Fibroblast of peridontal ligament (primary cell): ENCODE data around the gene SLC13A3.

Experiments
- DNase-seq: peaks from one replicate; pipeline ENCODE4 v3.0.0-alpha.2; 2010; ENCODE audit errors: extremely low read depth

SLC13A3 gene

DNA sequence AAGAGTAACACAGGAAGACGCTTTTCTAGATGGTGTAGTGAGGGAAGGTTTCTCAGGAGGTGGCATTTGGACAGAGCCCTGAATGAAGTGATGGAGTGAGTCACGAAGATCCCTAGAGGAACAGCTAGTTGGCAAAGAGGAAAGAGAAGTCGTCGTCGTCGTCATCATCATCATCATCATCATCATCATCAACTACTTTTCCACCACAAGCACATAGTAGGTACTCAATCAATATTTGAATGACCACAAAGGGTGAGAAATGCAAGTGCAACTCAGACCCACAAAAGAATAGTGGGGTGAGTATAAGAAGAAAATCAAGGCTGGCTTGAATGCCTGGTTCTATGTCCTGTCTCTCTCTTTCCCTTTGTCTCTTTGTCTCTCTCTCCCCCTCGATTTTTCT is 72.5 kb downstream of the SLC13A3 start:
- DNase-seq = no peak

- no peak for DNase-seq
Observed at GRCh38 chr20:46576774-46577395, 74.4 kb downstream of the SLC13A3 start.

- no peak for DNase-seq
Observed at GRCh38 chr20:46575937-46576461, 75.3 kb downstream of the SLC13A3 start.

- DNase-seq = no peak
Observed at GRCh38 chr20:46575394-46575793, 75.9 kb downstream of the SLC13A3 start.

- DNase-seq = peak; percentile 8
Observed at GRCh38 chr20:46573788-46574584, 77.3 kb downstream of the SLC13A3 start.

- no peak for DNase-seq
Observed at GRCh38 chr20:46573234-46573633, 78.0 kb downstream of the SLC13A3 start.

- no peak for DNase-seq
Observed at GRCh38 chr20:46572790-46573189, 78.5 kb downstream of the SLC13A3 start.

- no peak for DNase-seq
Observed at GRCh38 chr20:46572153-46572552, 79.1 kb downstream of the SLC13A3 start.

DNA sequence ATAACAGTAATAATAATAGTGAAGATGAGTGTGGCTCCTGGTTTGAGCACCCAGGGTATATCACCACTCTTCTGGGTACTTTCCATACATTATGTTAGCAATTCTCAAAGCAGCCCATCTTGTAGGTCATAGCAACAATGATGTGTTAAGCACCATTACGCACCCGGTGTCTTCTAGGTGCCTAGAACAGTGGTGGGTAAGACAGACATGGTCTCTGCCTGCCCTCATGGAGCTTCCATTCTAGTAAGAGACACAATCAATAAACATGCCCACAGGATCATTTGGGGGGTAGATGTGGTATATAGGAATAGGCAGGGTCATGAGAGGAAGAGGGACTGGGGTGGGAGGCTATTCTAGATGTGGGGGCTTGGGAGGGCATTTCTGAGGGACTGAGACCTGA is 79.8 kb downstream of the SLC13A3 start:
- DNase-seq = no peak

DNA sequence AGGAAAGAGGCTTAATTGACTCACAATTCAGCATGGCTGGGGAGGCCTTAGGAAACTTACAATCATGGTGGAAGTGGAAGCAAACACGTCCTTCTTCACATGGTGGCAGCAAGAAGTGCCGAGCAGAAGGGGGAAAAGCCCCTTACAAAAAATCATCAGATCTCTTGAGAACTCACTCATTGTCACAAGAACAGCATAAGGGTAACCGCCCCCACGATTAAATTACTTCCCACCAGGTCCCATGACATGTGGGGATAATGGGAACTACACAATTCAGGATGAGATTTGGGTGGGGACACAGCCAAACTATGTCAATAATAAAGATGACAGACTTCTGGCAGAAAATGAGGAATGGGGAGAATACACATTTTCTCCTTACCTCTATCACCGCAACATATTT is 80.3 kb downstream of the SLC13A3 start:
- no peak for DNase-seq

DNA sequence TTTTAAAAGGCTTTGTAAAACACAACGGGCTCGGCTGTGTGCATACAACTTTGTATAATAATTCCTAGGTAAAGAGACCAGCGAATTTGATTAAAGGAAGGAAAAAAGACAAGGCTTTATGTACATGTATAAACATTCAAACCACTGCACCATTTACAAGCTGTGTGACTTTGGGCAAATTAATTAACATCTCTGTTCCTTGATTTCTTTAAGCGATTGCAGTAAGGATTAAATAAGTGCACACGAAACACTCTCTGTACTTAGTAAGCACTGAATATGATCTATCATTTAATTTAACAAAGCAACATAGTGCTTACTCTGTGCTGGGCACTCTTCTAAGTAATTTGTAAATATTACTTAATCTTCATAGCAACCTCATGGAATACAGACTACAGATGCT is 81.3 kb downstream of the SLC13A3 start:
- no peak for DNase-seq

- peak; percentile 55 for DNase-seq
Observed at GRCh38 chr20:46568570-46569129, 82.6 kb downstream of the SLC13A3 start.

DNA sequence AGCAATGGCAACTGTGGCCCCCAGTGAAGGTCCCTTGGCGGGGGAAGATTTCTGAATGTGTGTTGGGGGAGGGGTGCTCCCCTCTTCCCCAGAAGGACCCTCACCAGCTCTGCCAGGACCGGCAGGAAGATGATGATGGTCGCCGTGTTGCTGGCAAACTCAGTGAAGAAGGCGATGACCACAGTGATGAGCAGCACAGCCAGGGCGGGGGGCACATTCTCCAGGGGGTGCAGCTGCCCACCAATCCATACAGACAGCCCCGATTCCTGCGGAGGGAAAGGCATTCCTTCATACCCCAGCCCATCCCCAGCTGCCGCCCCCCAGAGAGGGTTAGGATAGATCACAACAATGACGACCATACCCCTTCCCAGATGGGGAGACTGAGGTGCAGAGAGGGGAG is 85.1 kb downstream of the SLC13A3 start:
- no peak for DNase-seq

GRCh38 chr20:46564241-46564957 is 86.9 kb downstream of the SLC13A3 start:
- DNase-seq = no peak

DNA sequence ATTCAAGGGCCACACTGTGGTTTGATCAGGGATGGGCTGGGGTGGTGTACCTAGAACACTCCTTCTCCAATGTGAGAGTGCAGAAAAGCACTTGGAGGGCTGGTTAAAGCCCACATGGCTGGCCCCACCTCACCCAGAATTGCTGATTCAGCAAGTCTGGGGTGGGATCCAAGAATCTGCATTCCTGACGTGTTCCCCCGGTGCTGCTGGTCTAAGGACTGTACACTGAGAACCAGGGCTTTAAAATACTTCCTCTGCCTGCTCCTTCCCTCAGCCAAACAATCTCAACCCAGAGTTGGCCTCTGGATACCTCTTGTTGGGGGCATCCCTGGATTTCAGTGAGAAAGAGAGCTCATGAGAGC is 87.4 kb downstream of the SLC13A3 start:
- DNase-seq = no peak

GRCh38 chr20:46563170-46563859 is 87.9 kb downstream of the SLC13A3 start:
- DNase-seq = no peak

DNA sequence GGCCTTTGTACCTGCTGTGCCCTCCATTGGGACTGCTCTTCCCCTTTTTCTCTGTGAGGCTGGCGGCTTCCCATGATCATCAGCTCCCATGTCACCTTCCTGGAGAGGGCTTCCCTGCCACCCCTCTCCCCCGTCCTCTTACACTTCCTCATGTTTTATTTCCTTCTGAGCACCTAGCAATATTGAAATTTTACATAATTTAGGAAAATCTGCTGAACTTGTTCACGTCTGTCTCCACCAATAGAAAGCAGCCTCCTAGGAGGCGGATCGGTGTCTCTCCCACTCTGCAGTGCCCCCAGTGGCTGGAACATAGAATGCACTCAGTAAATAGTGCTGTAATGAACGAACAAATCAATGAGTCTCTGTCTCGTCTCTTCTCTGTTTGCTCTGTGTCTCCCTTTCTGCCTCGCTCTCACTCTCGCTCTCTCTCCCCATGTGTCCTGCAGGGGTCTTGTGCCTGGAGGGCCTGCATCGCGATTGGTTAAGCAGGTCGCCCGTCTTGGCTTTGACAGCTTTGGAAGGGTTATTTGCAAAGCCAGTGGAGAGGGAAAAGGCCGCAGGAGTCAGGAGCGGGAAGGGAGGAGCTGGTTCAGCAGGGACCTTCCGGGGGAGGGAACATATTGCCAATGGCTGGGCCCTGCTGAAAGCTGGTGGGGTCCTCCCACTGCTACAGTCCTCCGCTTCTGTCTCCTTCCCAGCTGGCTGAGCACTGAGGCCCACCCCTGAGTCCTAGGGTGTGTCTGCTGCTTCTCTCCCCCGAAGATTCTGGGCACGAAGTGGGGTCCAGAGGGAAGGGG is 88.7 kb downstream of the SLC13A3 start:
- DNase-seq = peak; percentile 70

DNA sequence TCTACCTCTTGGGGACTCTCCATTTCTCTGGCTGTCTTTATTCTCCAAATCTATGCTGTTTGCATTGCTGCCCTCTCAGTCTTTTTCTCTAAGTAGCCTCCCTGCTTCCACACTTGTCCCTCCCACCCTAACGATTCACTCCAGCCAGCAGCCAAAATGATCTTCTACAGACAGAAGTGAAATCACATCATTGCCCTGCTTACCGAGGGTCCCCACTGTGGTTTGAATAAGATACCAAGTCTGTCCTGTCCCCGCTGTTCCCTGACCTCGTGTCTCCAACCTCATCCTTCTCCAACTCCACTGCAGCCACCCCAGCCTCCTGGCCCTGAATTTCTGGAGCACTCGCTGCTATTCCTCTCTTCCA is 89.3 kb downstream of the SLC13A3 start:
- DNase-seq = no peak

DNA sequence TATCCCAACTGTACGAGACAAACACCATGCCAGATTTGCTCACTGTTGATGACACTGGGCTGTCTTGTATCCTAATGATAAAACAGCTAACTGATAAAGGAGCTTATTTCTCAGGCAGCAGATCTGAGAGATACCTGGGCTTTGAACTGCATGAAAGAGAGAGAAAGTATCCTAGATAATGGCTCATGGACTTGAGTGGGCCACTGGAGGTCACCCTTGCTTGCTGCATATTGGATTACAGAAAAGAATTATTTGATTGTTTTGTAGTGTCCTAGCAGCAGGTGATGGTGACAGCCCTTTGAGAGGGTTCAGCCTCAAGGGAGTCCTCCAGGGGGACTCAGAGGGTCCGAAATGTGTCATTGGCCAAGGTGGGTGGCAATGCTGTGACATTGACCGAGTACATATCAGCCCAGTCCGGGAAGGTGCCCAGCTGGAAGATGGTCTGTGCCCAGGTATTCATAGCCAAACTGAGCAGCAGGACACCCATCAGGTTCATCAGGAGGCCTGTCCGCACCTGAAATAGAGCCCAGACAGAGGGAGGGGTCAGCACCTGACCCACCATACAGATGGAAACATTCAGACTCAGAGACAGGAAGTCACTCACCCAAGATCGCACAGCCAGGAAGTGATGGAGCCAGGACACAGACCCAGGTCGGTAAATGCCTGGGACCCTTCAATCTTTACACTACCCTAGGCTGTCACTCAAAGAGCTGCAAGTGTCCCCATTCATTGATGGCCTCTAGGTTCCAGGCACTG is 91.4 kb downstream of the SLC13A3 start:
- DNase-seq = no peak

DNA sequence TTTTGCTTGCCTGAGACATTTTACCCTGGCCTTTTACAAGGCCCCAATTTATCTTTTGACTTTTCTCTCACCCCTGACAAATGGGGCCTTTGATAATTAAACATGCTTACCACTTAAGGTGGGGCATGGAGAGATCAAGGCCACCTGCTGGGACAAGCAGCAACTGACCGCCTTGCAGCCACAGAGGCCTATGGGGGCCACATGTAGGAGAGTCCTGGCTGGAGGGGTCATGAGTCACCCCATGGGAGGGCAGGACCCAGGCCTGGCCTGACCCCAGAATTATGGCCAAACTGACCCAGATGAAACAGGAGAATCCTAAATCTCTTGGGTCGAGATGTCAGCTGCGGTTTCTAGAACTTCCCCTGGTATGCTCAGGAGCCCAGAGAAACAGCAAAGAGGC is 92.3 kb downstream of the SLC13A3 start:
- DNase-seq = no peak
